Endodermal cell (in vitro differentiated cells): ENCODE data around the gene SLC39A1. TPM values are rescaled to one million over a fixed set of nuclear protein-coding genes. Genes with fewer than 3 reads are reported as not detected.

ENCODE experiments used
- DNase-seq: peaks from one replicate; pipeline ENCODE4 v3.0.0-alpha.2; 2017
- H3K27ac ChIP-seq: 2 replicates; pipeline ENCODE4 v1.5.1; 2013; ENCODE audit warnings: mild to moderate bottlenecking, low read depth, low read length, moderate library complexity
- H3K27me3 ChIP-seq: 2 replicates; pipeline ENCODE4 v1.6.1; 2013; ENCODE audit warnings: mild to moderate bottlenecking, low read length, moderate library complexity; ENCODE audit not compliant: insufficient read depth, control insufficient read depth, poor library complexity, severe bottlenecking
- H3K36me3 ChIP-seq: 2 replicates; pipeline ENCODE4 v1.7.0; 2013; ENCODE audit warnings: mild to moderate bottlenecking, low read length, moderate library complexity; ENCODE audit not compliant: control insufficient read depth, insufficient read depth
- H3K4me1 ChIP-seq: one replicate; pipeline ENCODE4 v1.7.0; 2013; ENCODE audit warnings: low read length; ENCODE audit not compliant: control insufficient read depth, insufficient read depth
- H3K4me3 ChIP-seq: 2 replicates; pipeline ENCODE4 v1.5.1; 2013; ENCODE audit warnings: mild to moderate bottlenecking, low read length, moderate library complexity
- H3K9ac ChIP-seq: 2 replicates; pipeline ENCODE4 v1.6.1; 2013; ENCODE audit warnings: mild to moderate bottlenecking, low read length, moderate library complexity; ENCODE audit not compliant: poor library complexity, severe bottlenecking; ENCODE audit errors: extremely low read depth
- H3K9me3 ChIP-seq: 2 replicates; pipeline ENCODE4 v1.6.1; 2013; ENCODE audit warnings: mild to moderate bottlenecking, low read length, moderate library complexity; ENCODE audit not compliant: control insufficient read depth
- H3K27ac Mint-ChIP-seq: 2 replicates; pipeline ENCODE4 v1.8.0; 2020; ENCODE audit warnings: mixed read lengths
- H3K27me3 Mint-ChIP-seq: 2 replicates; pipeline ENCODE4 v1.8.0; 2021; ENCODE audit warnings: mild to moderate bottlenecking, mixed read lengths; ENCODE audit not compliant: insufficient read depth
- H3K36me3 Mint-ChIP-seq: 2 replicates; pipeline ENCODE4 v1.8.0; 2020; ENCODE audit warnings: low read depth, mixed read lengths
- H3K4me1 Mint-ChIP-seq: 2 replicates; pipeline ENCODE4 v1.8.0; 2020; ENCODE audit warnings: mixed read lengths
- H3K4me3 Mint-ChIP-seq: 2 replicates; pipeline ENCODE4 v1.8.0; 2020; ENCODE audit warnings: mild to moderate bottlenecking, moderate library complexity, mixed read lengths
- H3K9me3 Mint-ChIP-seq: 2 replicates; pipeline ENCODE4 v1.8.0; 2020; ENCODE audit warnings: mild to moderate bottlenecking, mixed read lengths
- CTCF ChIP-seq: fragments of 200-600 bp; sonication (generic); conservative IDR thresholded peaks from 2 replicates; pipeline ENCODE4 v1.5.0; 2021; ENCODE audit warnings: antibody characterized with exemption, mild to moderate bottlenecking
- WGBS, 2 experiments: methylation state at CpG; one replicate each; pipeline versions ENCODE4 v1.1.5 to v1.1.7; 2013; ENCODE audit warnings: missing lambda C conversion rate in 2 of 2, mixed read lengths in 1 of 2; ENCODE audit not compliant: insufficient coverage in 1 of 2, insufficient read length in 1 of 2; 5-methylcytosine and 5-hydroxymethylcytosine counted together
- total RNA-seq, 2 donors: library from RNA; stranded (reverse); fragmentation: NEBNext Ultra II Directional in 1 of 2; extraction: Animal tissue kit (Norgen Biotek cat#: 25700) in 1 of 2; gene quantifications; 2 replicates in 1 of 2; 3 replicates in 1 of 2; pipeline ENCODE4 v1.2.1, GENCODE V29; 2021

The SLC39A1 gene
- total RNA-seq, 2 donors from 2014 or later, result 129 to 154 TPM

GRCh38 chr1:153922076-153922971, 41.0 kb downstream of the SLC39A1 start:
- H3K9me3 ChIP-seq, result no peaks in the 10 kb centered on the region

GRCh38 chr1:153921803-153922075, 41.6 kb downstream of the SLC39A1 start:
- Histone ChIP-seq H3K9ac (peak overlapping the region; percentile 79), H3K27me3 (no peaks in the 10 kb centered on the region), H3K9me3 (no peaks in the 10 kb centered on the region), H3K4me3 (peak overlapping the region; percentile 88), H3K36me3 (peaks cover 17% of the 10 kb centered on the region), H3K4me1 (peaks cover 12% of the 10 kb centered on the region), H3K27ac (peak overlapping the region; percentile 91)
- DNase-seq, result peak; percentile 67
- H3K4me1 Mint-ChIP-seq, result peaks cover 23% of the 10 kb centered on the region
- peak overlapping the region; percentile 95 for H3K4me3 Mint-ChIP-seq
- H3K36me3 Mint-ChIP-seq, result peaks cover 4% of the 10 kb centered on the region
- WGBS, 2 experiments, result 0 to 2% methylated on average over 10 of the region's 10 CpGs
- no peaks in the 10 kb centered on the region for H3K9me3 Mint-ChIP-seq
- no peak for TF ChIP-seq CTCF
- H3K27ac Mint-ChIP-seq, result peak overlapping the region; percentile 94
- no peaks in the 10 kb centered on the region for H3K27me3 Mint-ChIP-seq

More at GRCh38 chr1:153922076-153922971, 41.0 kb downstream of the SLC39A1 start:
- Mint-ChIP-seq H3K4me1 (peaks cover 23% of the 10 kb centered on the region), H3K27me3 (no peaks in the 10 kb centered on the region), H3K36me3 (peaks cover 4% of the 10 kb centered on the region), H3K27ac (peak overlapping the region; percentile 94), H3K4me3 (peak overlapping the region; percentile 95), H3K9me3 (no peaks in the 10 kb centered on the region)
- H3K4me3 ChIP-seq, result peak overlapping the region; percentile 88
- H3K4me1 ChIP-seq, result peaks cover 12% of the 10 kb centered on the region
- H3K9ac ChIP-seq, result peak overlapping the region; percentile 79
- peaks cover 17% of the 10 kb centered on the region for H3K36me3 ChIP-seq
- no peaks in the 10 kb centered on the region for H3K27me3 ChIP-seq
- H3K27ac ChIP-seq, result peak overlapping the region; percentile 91
- peak; percentile 91 for DNase-seq
- TF ChIP-seq CTCF, result peak; percentile 56
- 0% methylated on average over 56 of the region's 86 CpGs; no CpG with 5 or more reads in 1 of the 2 experiments for WGBS, 2 experiments

GRCh38 chr1:153921080-153921802, 42.1 kb downstream of the SLC39A1 start:
- Histone ChIP-seq H3K36me3 (peaks cover 21% of the 10 kb centered on the region), H3K27me3 (no peaks in the 10 kb centered on the region), H3K9me3 (no peaks in the 10 kb centered on the region), H3K9ac (peak overlapping the region; percentile 79), H3K4me3 (peak overlapping the region; percentile 88), H3K27ac (no peak overlapping the region), H3K4me1 (peaks cover 12% of the 10 kb centered on the region)
- WGBS, 2 experiments, result 26% methylated on average over 3 of the region's 3 CpGs; no CpG with 5 or more reads in 1 of the 2 experiments
- H3K27me3 Mint-ChIP-seq, result no peaks in the 10 kb centered on the region
- peaks cover 5% of the 10 kb centered on the region for H3K36me3 Mint-ChIP-seq
- peak overlapping the region; percentile 94 for H3K27ac Mint-ChIP-seq
- no peaks in the 10 kb centered on the region for H3K9me3 Mint-ChIP-seq
- no peak for TF ChIP-seq CTCF
- DNase-seq, result no peak
- H3K4me3 Mint-ChIP-seq, result peak overlapping the region; percentile 95
- H3K4me1 Mint-ChIP-seq, result peaks cover 23% of the 10 kb centered on the region
